Skeletal muscle satellite cell (primary cell): ENCODE results near the gene DPF3.

ENCODE experiments used
- H3K27me3 ChIP-seq: 2 replicates; pipeline ENCODE4 v1.7.0; 2013; ENCODE audit warnings: low read length; ENCODE audit not compliant: control insufficient read depth, insufficient read depth
- H3K36me3 ChIP-seq: 2 replicates; pipeline ENCODE4 v1.7.0; 2013; ENCODE audit warnings: mild to moderate bottlenecking, control low read depth, low read length; ENCODE audit not compliant: insufficient read depth
- H3K4me1 ChIP-seq: 2 replicates; pipeline ENCODE4 v1.7.0; 2013; ENCODE audit warnings: low read length; ENCODE audit not compliant: control insufficient read depth, insufficient read depth
- H3K4me2 ChIP-seq: 2 replicates; pipeline ENCODE4 v1.7.0; 2013; ENCODE audit warnings: mild to moderate bottlenecking, low read length
- H3K4me3 ChIP-seq: 2 replicates; pipeline ENCODE4 v1.7.0; 2013; ENCODE audit warnings: low read length
- H3K9ac ChIP-seq: 2 replicates; pipeline ENCODE4 v1.7.0; 2013; ENCODE audit warnings: mild to moderate bottlenecking, low read depth, low read length, moderate library complexity
- H3K9me3 ChIP-seq: replicated peaks from 2 replicates; pipeline ENCODE4 v1.7.0; 2013; ENCODE audit warnings: mild to moderate bottlenecking, control low read depth, low read length

The DPF3 gene

DNA sequence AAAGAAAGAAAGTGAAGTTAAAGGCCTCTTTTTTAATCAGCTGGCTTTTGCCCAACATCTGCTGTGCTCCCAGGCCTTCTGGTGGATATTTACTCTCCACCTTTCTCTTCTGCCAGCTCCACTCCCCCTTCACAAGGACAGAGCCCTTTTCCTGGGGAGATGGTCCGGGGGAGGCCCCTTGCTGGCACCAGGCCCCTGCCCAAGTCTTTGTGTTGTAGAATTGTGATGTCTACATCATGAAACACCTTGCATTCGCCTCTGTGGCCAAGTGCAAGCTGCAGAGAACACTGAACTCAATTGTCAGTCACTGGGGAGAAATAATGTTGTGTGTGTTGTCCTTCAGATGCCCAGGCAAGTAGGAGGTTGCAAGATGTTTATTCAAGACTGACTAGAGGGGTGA is 150.3 kb downstream of the DPF3 start:
- Histone ChIP-seq H3K4me1 (peaks cover 22% of the 10 kb centered on the region), H3K36me3 (no peaks in the 10 kb centered on the region), H3K4me3 (no peak overlapping the region), H3K9ac (no peak overlapping the region), H3K27me3 (no peaks in the 10 kb centered on the region), H3K4me2 (no peak overlapping the region), H3K9me3 (no peaks in the 10 kb centered on the region)

DNA sequence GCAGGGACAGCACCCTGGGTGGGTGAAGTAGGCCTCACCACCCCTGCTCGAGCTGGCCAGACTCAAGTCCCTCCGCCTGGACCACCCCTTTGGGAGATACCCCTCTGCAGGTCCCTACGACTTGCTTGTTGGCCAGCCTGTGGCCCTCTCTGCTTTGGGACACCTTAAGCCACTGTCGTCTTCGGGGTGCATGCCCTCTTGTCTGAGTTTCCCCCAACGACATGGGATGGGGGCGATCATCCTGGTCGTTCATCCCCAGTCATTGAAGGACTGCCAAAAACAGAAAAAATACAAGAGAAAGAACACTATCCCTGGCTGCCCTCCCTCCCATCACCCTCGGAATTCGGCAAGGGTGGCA is 151.1 kb downstream of the DPF3 start:
- Histone ChIP-seq H3K27me3 (no peaks in the 10 kb centered on the region), H3K9me3 (no peaks in the 10 kb centered on the region), H3K9ac (no peak overlapping the region), H3K4me2 (no peak overlapping the region), H3K36me3 (no peaks in the 10 kb centered on the region), H3K4me3 (no peak overlapping the region), H3K4me1 (peaks cover 27% of the 10 kb centered on the region)

DNA sequence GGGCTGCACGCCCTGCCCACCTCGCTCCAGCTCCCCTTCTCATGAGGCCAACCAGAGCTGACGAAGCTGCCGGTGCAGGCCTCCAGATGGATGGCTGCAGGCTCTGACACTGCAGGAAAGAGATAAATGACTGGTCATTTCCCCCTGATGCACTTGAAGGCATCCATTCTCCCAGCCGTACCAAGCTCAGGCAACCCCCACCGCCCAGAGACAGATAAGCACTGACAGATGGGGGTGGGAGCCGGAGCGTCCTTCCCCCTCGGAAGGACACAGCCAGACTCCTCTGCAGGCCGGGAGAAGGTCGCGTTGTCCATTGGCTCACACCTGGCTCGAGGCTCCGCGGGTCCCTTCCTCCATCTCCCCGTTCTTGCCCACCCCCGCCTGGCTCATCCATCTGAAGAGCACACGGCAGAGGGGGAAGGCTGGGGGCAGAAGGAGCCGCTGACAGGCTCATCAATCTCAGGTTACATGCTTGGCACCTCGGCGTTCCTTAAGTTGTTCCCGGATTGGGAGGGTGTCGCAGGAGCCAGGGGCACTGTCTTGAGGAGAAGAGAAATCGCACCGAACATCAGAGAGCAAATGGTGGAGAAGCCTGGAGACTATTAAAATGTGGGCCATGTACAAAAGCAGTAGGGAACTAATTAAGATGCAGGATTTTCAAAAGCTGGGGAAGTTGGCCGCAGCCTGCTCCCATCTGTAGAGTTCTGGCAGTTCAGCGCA is 151.6 kb downstream of the DPF3 start:
- Histone ChIP-seq H3K36me3 (no peaks in the 10 kb centered on the region), H3K4me2 (no peak overlapping the region), H3K27me3 (no peaks in the 10 kb centered on the region), H3K4me1 (peaks cover 25% of the 10 kb centered on the region), H3K9ac (no peak overlapping the region), H3K9me3 (no peaks in the 10 kb centered on the region), H3K4me3 (no peak overlapping the region)

DNA sequence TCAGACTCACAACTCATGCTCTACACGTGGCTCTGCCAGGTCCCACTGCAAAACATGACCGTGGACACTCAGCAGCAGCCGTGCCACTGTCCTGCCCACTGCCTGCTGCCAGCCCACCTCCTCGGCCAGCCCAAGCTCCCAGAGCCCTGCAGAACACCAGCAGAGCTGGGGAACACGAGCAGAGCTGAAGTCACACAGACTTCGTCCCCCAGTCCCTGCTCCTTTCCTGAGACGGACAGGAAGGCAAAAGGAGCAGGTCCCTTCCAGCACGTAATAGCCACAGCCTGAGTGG is 152.1 kb downstream of the DPF3 start:
- Histone ChIP-seq H3K4me3 (no peak overlapping the region), H3K9ac (no peak overlapping the region), H3K9me3 (no peaks in the 10 kb centered on the region), H3K4me1 (peaks cover 21% of the 10 kb centered on the region), H3K27me3 (no peaks in the 10 kb centered on the region), H3K36me3 (no peaks in the 10 kb centered on the region), H3K4me2 (no peak overlapping the region)

DNA sequence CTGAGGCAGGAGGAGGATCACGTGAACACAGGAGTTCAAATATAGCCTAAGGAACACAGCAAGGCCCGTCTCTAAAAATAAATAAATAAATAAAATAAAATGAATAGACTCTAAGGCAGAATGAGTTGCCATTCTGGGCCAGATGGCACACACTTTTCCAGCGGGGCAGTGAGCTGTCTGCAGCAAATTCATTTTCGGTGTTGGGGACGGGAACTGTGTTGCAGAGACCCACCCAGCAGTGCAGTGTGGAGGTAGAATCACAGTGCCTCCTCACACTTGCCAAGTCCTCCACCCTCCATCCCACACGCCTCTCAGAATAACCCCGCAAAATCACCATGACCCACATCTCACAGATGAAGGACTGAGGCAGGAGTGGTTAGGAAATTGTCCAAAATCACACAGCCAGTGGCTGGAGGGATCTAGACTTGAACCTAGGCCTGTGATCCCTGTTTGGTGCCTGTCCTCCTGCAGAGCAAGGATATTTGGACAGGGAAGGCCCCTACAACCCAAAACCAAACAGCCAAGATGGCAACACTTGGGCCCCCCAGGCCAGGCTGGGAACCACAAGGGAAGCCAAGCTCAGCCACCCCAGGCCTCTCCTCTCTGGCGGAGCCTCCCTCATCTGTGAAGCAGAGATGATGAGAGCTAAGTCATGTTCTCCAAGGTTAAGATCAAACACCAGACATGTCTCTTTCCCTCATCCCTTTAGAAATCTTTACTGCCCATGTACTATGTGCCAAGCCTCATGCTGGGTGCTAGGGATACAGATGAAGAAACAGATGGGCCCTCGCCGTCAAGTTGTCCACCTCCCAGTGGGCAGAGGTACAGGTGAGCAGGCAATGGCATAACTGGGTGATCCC is 152.7 kb downstream of the DPF3 start:
- Histone ChIP-seq H3K4me2 (no peak overlapping the region), H3K4me3 (no peak overlapping the region), H3K9me3 (no peaks in the 10 kb centered on the region), H3K9ac (no peak overlapping the region), H3K36me3 (no peaks in the 10 kb centered on the region), H3K4me1 (peaks cover 20% of the 10 kb centered on the region), H3K27me3 (no peaks in the 10 kb centered on the region)

DNA sequence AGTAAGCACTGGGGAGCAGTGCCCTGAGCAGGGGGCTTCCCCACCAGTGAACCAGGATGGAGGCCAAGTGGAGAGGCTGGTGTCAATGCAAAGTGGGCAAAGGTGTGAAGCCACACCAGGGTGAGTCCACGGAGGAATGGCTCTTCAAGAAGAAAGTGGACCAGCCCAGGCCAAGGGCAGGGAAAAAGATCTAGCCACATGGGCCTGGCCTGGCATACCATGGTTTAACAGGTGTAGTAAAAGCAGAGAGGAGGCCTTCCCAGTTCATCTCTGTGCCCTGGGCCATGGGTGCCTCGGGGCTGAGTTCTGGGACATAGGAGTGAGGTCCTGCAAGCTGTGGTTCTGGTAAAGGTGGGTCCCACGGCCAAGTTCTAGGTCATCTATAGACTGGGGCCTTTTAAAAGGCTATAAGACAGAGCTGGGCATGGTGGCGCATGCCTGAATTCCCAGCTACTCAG is 153.4 kb downstream of the DPF3 start:
- H3K4me3 ChIP-seq, result no peak overlapping the region
- H3K27me3 ChIP-seq, result no peaks in the 10 kb centered on the region
- no peaks in the 10 kb centered on the region for H3K36me3 ChIP-seq
- peaks cover 13% of the 10 kb centered on the region for H3K4me1 ChIP-seq
- no peak overlapping the region for H3K4me2 ChIP-seq
- no peaks in the 10 kb centered on the region for H3K9me3 ChIP-seq
- no peak overlapping the region for H3K9ac ChIP-seq

DNA sequence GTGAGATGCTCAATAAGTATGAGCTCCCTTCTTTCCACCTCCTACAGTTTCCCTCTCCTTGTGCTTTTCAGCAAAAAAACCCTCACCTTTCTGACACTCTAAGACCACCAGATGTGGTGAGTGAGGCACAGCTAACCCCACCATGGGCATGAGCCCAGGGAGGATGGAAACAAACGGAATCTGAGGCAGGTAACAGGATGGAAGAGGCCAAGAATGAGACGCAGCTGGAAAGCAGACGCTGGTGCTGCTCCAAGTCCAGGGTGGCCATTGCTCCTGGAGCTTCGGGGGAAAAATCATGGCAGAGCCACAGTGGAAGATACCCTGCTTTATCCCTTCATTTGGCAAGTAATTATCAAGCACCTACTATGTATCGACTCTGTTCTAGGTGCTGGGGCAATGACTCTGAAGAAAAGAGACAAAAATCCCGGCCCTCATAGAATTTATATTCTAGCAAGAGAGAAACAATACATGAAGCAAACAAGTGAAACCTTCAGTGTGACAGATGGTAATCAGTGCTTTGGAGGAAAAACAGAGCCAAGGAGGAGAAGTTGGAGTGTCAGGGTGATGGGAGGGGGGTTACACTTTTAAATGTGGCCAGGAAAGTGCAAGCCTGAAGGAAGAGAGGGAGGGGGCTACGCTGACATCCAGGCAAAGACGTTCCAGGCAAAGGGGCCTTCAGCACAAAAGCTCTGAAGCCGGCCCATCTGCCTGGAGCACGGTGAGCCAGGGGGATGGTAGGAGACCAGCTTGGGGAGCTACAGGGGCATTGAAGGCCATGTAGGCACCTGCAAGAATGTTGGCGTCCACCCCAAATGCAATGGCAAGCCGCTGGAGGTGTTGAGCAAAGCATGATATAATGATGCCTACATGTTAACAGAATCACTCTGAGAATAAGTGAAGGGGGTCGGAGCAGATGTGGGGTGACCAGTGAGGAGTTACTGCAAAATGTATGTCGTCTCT is 154.2 kb downstream of the DPF3 start:
- Histone ChIP-seq H3K4me1 (peaks cover 10% of the 10 kb centered on the region), H3K4me2 (no peak overlapping the region), H3K4me3 (no peak overlapping the region), H3K27me3 (no peaks in the 10 kb centered on the region), H3K9me3 (no peaks in the 10 kb centered on the region), H3K9ac (no peak overlapping the region), H3K36me3 (no peaks in the 10 kb centered on the region)

DNA sequence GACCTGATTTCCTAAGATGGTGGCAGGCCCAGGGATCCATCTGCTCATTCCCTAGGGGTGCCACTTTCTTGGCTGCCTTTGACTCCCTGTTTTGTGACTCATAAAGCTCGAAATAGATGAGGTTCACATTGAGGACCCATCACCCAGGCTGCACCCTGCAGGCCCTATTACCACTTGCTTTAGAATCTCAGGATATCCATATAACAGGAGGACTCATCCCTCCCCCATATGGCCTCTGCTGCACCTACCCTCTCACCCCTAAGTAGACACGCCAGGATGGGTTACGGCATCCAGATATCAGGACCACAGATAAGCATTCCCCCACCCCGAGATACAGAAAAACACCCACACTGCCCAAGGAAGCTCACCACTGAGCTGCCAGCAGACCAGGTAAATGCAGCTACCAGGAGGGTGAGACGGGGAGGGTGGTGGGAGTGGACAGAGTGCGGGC is 155.7 kb downstream of the DPF3 start:
- Histone ChIP-seq H3K36me3 (no peaks in the 10 kb centered on the region), H3K9ac (no peak overlapping the region), H3K4me1 (peaks cover 10% of the 10 kb centered on the region), H3K27me3 (no peaks in the 10 kb centered on the region), H3K4me2 (no peak overlapping the region), H3K4me3 (no peak overlapping the region), H3K9me3 (no peaks in the 10 kb centered on the region)

DNA sequence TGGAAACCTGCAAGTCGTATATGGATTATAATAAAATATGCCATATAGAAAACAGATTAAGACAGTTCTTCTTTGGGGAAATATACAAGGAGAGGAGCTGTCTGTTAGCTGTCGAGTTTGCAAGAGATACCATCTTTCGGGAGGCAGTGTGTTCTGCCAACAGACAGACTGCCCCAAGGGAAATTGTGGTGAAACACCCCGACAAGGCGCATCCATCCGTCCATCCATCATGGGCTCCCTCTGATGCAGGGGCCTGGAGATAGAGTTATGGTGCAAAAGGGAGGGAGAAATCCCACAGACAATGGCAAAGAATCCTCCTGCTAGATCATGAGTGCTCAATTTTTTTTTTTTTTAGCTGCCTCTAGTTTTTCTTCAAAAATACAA is 156.3 kb downstream of the DPF3 start:
- no peaks in the 10 kb centered on the region for H3K9me3 ChIP-seq
- no peak overlapping the region for H3K9ac ChIP-seq
- H3K4me2 ChIP-seq, result no peak overlapping the region
- peaks cover 10% of the 10 kb centered on the region for H3K4me1 ChIP-seq
- H3K27me3 ChIP-seq, result no peaks in the 10 kb centered on the region
- H3K36me3 ChIP-seq, result no peaks in the 10 kb centered on the region
- no peak overlapping the region for H3K4me3 ChIP-seq

DNA sequence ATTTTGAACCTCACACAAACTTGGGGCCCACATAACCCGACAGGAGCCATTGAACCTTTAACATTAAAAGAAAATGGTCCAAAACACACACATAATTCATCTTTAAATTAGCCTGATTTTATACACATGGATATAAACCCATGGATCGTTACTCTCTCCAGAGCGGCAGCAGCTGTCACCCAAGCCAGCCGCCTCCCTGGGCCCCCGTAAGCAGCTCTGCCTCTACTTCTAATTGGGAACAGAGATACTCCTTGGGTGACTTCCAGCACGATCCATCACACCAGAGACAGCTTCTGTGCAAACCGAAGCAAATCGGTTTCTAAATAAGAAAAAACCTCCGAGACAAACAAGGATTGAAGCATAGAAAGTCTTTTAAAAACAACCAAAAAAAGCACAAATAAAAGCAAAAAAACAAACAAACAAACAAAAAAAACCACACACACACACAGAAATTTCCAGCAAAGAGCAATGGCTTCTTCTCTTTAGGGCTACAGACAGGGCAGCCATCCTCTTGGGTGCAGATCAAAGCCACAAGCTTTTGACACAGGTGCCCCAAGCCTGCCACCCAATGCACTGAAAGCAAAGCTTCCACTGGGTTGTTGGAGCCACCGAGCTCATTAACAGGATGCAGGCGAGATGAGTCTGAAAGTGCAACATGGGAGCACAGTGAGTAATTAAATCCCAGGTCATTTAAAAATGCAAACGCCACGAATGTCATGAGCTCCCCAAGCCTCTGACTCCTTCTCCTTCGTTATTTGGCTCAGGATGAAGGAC is 156.9 kb downstream of the DPF3 start:
- Histone ChIP-seq H3K4me2 (no peak overlapping the region), H3K4me1 (peaks cover 10% of the 10 kb centered on the region)

DNA sequence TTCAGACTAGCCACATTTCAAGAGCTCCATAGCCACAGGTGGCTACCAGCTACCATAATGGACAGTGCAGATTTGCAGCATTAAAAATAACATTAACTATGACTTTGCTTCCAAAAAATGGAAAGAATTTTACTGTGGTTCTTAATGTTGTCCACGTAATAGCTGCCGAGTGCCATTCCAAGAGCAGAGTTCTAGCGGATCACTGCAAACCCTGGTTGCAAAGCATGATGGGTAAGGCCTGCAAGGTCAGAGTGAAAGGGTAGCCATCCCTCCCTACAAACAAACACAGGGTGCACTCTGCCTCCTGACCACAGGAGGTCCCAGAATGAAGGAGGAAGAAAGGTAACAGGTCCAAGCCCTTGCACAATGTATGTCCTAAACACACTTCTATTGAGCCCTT is 157.6 kb downstream of the DPF3 start:
- H3K4me3 ChIP-seq, result no peak overlapping the region
- H3K4me2 ChIP-seq, result no peak overlapping the region
- peaks cover 10% of the 10 kb centered on the region for H3K4me1 ChIP-seq
- no peaks in the 10 kb centered on the region for H3K27me3 ChIP-seq
- no peak overlapping the region for H3K9ac ChIP-seq
- no peaks in the 10 kb centered on the region for H3K9me3 ChIP-seq
- no peaks in the 10 kb centered on the region for H3K36me3 ChIP-seq

More for the DNA sequence above, 156.9 kb downstream of the DPF3 start:
- no peaks in the 10 kb centered on the region for H3K9me3 ChIP-seq
- H3K27me3 ChIP-seq, result no peaks in the 10 kb centered on the region
- H3K4me3 ChIP-seq, result no peak overlapping the region
- no peaks in the 10 kb centered on the region for H3K36me3 ChIP-seq
- no peak overlapping the region for H3K9ac ChIP-seq
